GM03348 (cell line): ENCODE measurements around the gene PRKCZ.

Experiments used
- DNase-seq: peaks from one replicate; pipeline ENCODE4 v3.0.0; 2012; ENCODE audit warnings: low spot score

Gene PRKCZ

GRCh38 chr1:2194898-2195673, 144.9 kb downstream of the PRKCZ start:
- peak; percentile 93 for DNase-seq

GRCh38 chr1:2195785-2196184, 145.6 kb downstream of the PRKCZ start:
- no peak for DNase-seq

- DNase-seq = no peak
Measured at GRCh38 chr1:2196901-2197638, 146.9 kb downstream of the PRKCZ start.

- no peak for DNase-seq
Measured at GRCh38 chr1:2197707-2198165, 147.5 kb downstream of the PRKCZ start.

- DNase-seq = no peak
Measured at GRCh38 chr1:2198571-2198970, 148.4 kb downstream of the PRKCZ start.

- peak; percentile 94 for DNase-seq
Measured at GRCh38 chr1:2199042-2199810, 149.0 kb downstream of the PRKCZ start.

GRCh38 chr1:2200308-2200943, 150.2 kb downstream of the PRKCZ start:
- DNase-seq = no peak

- DNase-seq = no peak
Measured at GRCh38 chr1:2201062-2201461, 150.9 kb downstream of the PRKCZ start.

GRCh38 chr1:2202008-2202575, 151.9 kb downstream of the PRKCZ start:
- DNase-seq = no peak

- DNase-seq = no peak
Measured at GRCh38 chr1:2202843-2203601, 152.8 kb downstream of the PRKCZ start.

- DNase-seq = no peak
Measured at GRCh38 chr1:2203671-2204414, 153.6 kb downstream of the PRKCZ start.

GRCh38 chr1:2204415-2205190, 154.4 kb downstream of the PRKCZ start:
- DNase-seq = peak; percentile 98

GRCh38 chr1:2205191-2205952, 155.2 kb downstream of the PRKCZ start:
- DNase-seq = no peak

- no peak for DNase-seq
Measured at GRCh38 chr1:2206813-2207487, 156.7 kb downstream of the PRKCZ start.

GRCh38 chr1:2208309-2209239, 158.4 kb downstream of the PRKCZ start:
- DNase-seq = peak; percentile 72

GRCh38 chr1:2209400-2210083, 159.3 kb downstream of the PRKCZ start:
- DNase-seq = no peak
